ENCODE measurements around the gene CYGB. TPM values are rescaled to one million over a fixed set of nuclear protein-coding genes. Genes with fewer than 3 reads are reported as not detected.

CYGB gene
- polyA plus RNA-seq, 1 of the 3 experiments (the other 2 are of a cell fraction), result 1.7 TPM

DNA sequence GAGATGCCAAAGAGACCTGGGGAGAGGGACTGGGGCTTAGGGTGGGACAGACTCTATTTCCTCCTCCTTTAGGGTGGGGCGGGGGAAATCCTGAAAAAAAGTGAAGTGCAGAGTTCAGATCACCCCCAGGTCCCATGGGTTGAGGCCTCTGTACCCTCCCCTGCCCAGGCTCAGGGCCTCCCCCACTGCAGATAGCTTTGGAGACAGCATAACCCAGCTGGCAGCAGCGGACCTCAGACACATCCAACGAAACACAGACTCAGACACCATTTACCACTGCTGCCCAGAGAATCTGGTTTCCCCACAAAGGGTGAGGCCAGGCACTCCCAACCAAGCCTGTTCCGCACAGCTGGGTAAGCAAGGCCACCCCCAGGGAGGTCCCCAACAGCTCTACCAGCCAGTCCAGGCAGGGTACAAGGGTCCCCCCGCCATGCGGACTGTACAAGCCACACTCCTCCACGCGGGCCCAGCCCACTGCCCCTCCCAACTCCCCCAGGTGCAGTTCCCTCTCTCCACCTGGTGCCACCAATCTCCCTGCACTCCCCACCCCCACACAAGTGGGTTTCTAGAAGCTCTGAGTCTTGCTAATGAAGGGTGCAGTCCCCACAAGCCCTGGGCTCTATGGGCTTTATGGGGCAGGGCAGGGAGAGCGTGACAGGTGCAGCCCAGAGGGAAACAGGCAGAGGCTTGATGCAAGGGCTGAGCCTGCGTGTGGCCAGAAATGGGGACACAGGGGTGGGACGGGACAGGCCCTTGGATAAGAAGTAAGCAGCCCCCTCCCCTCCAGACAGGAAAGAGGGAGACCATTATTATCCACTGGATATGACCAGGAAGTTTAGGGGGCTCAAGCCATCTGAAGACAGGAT, 45.2 kb downstream of the CYGB start:
- DNase-seq, result no peak
- peak overlapping the region; percentile 38; the same call in 1 of the 2 replicates for H3K4me2 ChIP-seq
- peaks cover 5% of the 10 kb centered on the region for H3F3A ChIP-seq (replicated peaks; ENCODE audit: insufficient read depth)
- H3K4me1 ChIP-seq (ENCODE audit: control insufficient read depth in 1 of 2, insufficient read depth in 2 of 2, low read depth in 1 of 2, low read length in 1 of 2), result peaks cover 6 to 49% of the 10 kb centered on the region in 2 experiments; a peak in 2 of 4 replicates
- H3K9me2 ChIP-seq, result no peaks in the 10 kb centered on the region
- no peaks in the 10 kb centered on the region for H4K20me1 ChIP-seq (ENCODE audit: insufficient read depth)
- H3K9me3 ChIP-seq, result no peaks in the 10 kb centered on the region
- H3K79me2 ChIP-seq (ENCODE audit: insufficient read depth), result peaks cover 12% of the 10 kb centered on the region; the same call in 1 of the 2 replicates
- ChIA-PET POLR2A (no interaction called here), CTCF (interaction anchor here (1.1 to 56.8 kb wide), 8 partner anchors 3 to 213 kb away, joined by 3 to 1687 read pairs (median 10); partner anchors contain the start of genes AANAT, RHBDF2 and UBE2O)
- no peaks in the 10 kb centered on the region for H3K36me3 ChIP-seq (replicated peaks in 1 of 2; ENCODE audit: control insufficient read depth in 1 of 2, insufficient read depth in 2 of 2, low read length in 1 of 2)
- no peak overlapping the region for H3K9ac ChIP-seq
- no peak overlapping the region for H2AFZ ChIP-seq (ENCODE audit: low read depth)
- WGBS (ENCODE audit: low lambda C conversion rate), result 95% methylated on average over 11 of the region's 11 CpGs
- H3K27ac ChIP-seq (ENCODE audit: low read depth in 2 of 2, low read length in 1 of 2), result no peak overlapping the region
- H3K27me3 ChIP-seq (ENCODE audit: insufficient read depth), result no peaks in the 10 kb centered on the region
- H3K4me3 ChIP-seq (ENCODE audit: low read depth in 2 of 2, low read length in 1 of 2), result no peak overlapping the region
- no peak for TF ChIP-seq YY1 (IDR thresholded peaks at IDR 0.05; ENCODE audit: low read depth)
- no peak for TF ChIP-seq RXRA (IDR thresholded peaks at IDR 0.05; ENCODE audit: borderline replicate concordance, low read depth)
- no peak for TF ChIP-seq NRF1 (IDR thresholded peaks at IDR 0.05; ENCODE audit: low read depth, low read length)
- no peak for TF ChIP-seq NFIC (IDR thresholded peaks at IDR 0.05; ENCODE audit: borderline replicate concordance)
- TF ChIP-seq, protein P1, sequence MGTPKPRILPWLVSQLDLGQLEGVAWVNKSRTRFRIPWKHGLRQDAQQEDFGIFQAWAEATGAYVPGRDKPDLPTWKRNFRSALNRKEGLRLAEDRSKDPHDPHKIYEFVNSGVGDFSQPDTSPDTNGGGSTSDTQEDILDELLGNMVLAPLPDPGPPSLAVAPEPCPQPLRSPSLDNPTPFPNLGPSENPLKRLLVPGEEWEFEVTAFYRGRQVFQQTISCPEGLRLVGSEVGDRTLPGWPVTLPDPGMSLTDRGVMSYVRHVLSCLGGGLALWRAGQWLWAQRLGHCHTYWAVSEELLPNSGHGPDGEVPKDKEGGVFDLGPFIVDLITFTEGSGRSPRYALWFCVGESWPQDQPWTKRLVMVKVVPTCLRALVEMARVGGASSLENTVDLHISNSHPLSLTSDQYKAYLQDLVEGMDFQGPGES (IDR thresholded peaks at IDR 0.05; ENCODE audit: low read depth, low read length), result no peak
- TF ChIP-seq, protein P2, sequence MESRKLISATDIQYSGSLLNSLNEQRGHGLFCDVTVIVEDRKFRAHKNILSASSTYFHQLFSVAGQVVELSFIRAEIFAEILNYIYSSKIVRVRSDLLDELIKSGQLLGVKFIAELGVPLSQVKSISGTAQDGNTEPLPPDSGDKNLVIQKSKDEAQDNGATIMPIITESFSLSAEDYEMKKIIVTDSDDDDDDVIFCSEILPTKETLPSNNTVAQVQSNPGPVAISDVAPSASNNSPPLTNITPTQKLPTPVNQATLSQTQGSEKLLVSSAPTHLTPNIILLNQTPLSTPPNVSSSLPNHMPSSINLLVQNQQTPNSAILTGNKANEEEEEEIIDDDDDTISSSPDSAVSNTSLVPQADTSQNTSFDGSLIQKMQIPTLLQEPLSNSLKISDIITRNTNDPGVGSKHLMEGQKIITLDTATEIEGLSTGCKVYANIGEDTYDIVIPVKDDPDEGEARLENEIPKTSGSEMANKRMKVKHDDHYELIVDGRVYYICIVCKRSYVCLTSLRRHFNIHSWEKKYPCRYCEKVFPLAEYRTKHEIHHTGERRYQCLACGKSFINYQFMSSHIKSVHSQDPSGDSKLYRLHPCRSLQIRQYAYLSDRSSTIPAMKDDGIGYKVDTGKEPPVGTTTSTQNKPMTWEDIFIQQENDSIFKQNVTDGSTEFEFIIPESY (IDR thresholded peaks at IDR 0.05; ENCODE audit: borderline replicate concordance, low read depth), result no peak
- TF ChIP-seq RFX5 (IDR thresholded peaks at IDR 0.05; ENCODE audit: low read length), result no peak
- TF ChIP-seq, protein P3, sequence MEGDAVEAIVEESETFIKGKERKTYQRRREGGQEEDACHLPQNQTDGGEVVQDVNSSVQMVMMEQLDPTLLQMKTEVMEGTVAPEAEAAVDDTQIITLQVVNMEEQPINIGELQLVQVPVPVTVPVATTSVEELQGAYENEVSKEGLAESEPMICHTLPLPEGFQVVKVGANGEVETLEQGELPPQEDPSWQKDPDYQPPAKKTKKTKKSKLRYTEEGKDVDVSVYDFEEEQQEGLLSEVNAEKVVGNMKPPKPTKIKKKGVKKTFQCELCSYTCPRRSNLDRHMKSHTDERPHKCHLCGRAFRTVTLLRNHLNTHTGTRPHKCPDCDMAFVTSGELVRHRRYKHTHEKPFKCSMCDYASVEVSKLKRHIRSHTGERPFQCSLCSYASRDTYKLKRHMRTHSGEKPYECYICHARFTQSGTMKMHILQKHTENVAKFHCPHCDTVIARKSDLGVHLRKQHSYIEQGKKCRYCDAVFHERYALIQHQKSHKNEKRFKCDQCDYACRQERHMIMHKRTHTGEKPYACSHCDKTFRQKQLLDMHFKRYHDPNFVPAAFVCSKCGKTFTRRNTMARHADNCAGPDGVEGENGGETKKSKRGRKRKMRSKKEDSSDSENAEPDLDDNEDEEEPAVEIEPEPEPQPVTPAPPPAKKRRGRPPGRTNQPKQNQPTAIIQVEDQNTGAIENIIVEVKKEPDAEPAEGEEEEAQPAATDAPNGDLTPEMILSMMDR (IDR thresholded peaks at IDR 0.05), result no peak

Measured in SK-N-SH (cell line).